LNCAP (cell line): ENCODE results near the gene LCMT1.

ENCODE experiments used
- CTCF ChIP-seq: fragments of 450-650 bp; IDR thresholded peaks from 2 replicates; pipeline ENCODE4 v1.5.1; 2017; ENCODE audit warnings: mild to moderate bottlenecking

Gene LCMT1

GRCh38 chr16:25194273-25194878 lies 82.8 kb downstream of the LCMT1 start:
- no peak for TF ChIP-seq CTCF

- TF ChIP-seq CTCF = no peak
Measured at GRCh38 chr16:25198021-25198420, 86.5 kb downstream of the LCMT1 start.

- no peak for TF ChIP-seq CTCF
Measured at GRCh38 chr16:25199457-25199856, 87.9 kb downstream of the LCMT1 start.

GRCh38 chr16:25210758-25211157 lies 99.2 kb downstream of the LCMT1 start:
- no peak for TF ChIP-seq CTCF

- TF ChIP-seq CTCF = no peak
Measured at GRCh38 chr16:25212636-25213035, 101.1 kb downstream of the LCMT1 start.

- TF ChIP-seq CTCF = no peak
Measured at GRCh38 chr16:25213709-25214397, 102.3 kb downstream of the LCMT1 start.

GRCh38 chr16:25217112-25217511 lies 105.6 kb downstream of the LCMT1 start:
- no peak for TF ChIP-seq CTCF
